Activated T-cell treated with anti-CD3 and anti-CD28 coated beads, Interleukin-2, amount 50 U/mL, for 24 hours (primary cell): Measurements from ENCODE around the gene EPHB4.
A peak's percentile ranks its signal among the peaks of the same experiment; 100 is the strongest.

Source experiments
- DNase-seq: peaks from one replicate; pipeline ENCODE4 v3.0.0-alpha.2; 2020
- H3K27ac Mint-ChIP-seq: 2 replicates; pipeline ENCODE4 v1.8.0; 2020; ENCODE audit warnings: mild to moderate bottlenecking, mixed read lengths
- H3K27me3 Mint-ChIP-seq: 2 replicates; pipeline ENCODE4 v1.8.0; 2020; ENCODE audit warnings: mixed read lengths
- H3K36me3 Mint-ChIP-seq: 2 replicates; pipeline ENCODE4 v1.8.0; 2020; ENCODE audit warnings: low read depth, mixed read lengths
- H3K4me1 Mint-ChIP-seq: 2 replicates; pipeline ENCODE4 v1.8.0; 2020; ENCODE audit warnings: low read depth, mixed read lengths
- H3K4me3 Mint-ChIP-seq: 2 replicates; pipeline ENCODE4 v1.8.0; 2020; ENCODE audit warnings: mild to moderate bottlenecking, moderate library complexity, mixed read lengths
- H3K9me3 Mint-ChIP-seq: 2 replicates; pipeline ENCODE4 v1.8.0; 2020; ENCODE audit warnings: mixed read lengths

The EPHB4 gene

DNA sequence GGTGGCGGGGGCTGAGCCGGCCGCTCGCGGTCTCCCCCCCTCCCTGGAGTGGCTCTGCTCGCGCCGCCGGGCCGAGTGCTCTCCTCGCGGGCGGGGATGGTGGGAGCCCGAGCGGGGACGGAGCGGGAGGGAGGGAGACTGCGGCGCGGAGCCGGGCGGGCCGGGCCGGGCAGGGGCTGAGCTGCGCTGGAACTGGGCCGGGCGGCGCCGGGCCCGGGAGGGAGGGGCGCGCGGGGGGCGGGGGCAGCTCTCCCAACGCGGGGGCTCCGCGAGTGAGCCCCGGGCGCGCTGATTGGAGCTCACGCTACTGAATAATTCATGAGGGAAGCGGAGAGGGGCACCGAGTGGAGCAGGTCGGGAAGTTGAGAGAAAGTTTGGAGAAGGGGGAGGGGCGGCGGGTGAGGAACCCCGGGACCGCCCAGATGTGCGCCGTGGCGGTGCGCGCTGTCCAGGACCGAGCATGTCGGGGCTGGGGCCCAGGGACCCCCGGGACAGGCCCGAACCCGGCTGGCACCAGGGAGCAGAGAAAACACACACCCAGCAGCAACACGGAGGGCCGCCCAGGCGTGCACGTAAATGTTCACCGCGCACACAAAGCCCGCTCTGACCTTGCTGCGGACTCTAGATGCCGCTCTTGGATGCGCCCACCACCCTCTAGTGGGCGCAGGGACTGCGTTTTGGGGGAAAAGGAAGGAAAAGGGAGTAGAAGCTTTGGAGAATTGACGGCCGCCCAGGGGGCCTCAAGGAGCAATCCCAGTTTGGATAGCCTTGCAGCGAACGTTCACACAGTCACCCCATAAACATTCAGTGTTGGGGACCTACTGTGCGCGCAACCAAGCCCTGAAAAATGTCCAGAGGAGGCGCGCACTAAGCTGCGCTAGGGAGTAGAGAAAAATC is at the start of gene EPHB4:
EPHB4 (minus strand) TSS at position 194 of the 897 bp plus-strand sequence. CDS start 493 bp downstream, outside the sequence.
- peak within 1 kb of the TSS; percentile 60 for H3K4me3 Mint-ChIP-seq
- DNase-seq = peak; percentile 40
- no peaks in the 10 kb centered on the region for H3K9me3 Mint-ChIP-seq
- no peak within 1 kb of the TSS for H3K27ac Mint-ChIP-seq
- H3K4me1 Mint-ChIP-seq = peaks cover 19% of the 10 kb centered on the region
- H3K27me3 Mint-ChIP-seq = peaks cover 57% of the 10 kb centered on the region
- no peaks in the 10 kb centered on the region for H3K36me3 Mint-ChIP-seq

DNA sequence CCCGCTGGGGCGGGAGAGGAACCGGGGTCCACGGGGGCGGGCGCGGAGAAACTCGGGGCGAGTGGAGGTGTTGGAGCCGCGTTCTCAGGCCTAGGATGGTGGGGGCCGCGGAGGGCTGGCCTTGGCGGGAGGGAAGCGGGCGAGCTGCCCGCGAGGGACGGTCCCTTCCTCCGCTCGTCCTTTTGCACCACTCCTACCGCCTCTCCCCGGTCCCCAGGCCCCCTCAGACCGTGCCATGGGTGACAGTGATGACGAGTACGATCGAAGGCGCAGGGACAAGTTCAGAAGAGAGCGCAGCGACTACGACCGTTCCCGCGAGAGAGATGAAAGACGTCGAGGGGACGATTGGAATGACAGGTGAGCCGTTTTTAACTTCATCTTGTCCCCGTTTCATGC is 48.0 kb upstream of the EPHB4 start:
- H3K4me1 Mint-ChIP-seq = peaks cover 60% of the 10 kb centered on the region
- peaks cover 96% of the 10 kb centered on the region for H3K36me3 Mint-ChIP-seq
- DNase-seq = no peak
- H3K27me3 Mint-ChIP-seq = no peaks in the 10 kb centered on the region
- peak overlapping the region; percentile 99 for H3K27ac Mint-ChIP-seq
- H3K9me3 Mint-ChIP-seq = no peaks in the 10 kb centered on the region
- H3K4me3 Mint-ChIP-seq = peak overlapping the region; percentile 100

DNA sequence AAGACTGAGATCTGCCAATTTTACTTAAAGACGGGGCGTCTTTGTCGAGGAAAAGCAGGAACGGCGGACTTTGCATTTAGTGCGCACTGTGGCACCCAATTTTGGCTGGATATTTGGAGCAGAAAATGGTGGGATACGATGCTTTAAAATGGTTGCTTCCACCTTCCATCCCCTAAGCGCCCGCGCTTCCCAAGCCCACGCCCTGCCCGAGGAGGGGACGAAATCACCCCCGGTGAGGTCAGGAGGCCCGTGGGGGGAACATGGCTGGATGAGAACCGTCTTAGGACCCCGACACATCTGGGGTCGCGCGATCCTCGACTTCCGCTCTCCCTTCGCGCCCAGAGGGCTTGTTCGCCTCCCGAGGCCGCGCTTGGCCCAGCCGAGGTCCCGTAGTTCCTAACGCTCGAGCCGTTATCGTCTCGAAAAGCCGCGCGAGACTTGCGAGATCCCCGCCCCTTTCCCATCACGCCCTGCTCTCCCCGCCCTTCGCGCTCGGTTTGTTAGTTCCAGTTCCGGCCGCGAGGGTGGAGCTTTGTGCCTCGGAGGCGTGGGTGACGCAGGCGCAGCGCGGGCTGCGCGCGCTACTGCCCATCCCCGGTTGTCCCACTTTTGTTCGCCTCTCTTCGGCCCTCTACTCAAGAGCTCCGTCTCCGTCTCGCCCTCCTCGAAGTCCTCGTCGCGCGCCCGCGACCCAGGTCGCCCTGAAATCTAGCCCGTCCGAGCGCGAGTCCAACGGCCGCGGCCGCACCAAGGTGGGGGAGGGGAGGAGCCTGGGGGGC is 47.4 kb upstream of the EPHB4 start, which contains the start of gene SRRT:
SRRT (plus strand) TSS at position 527 of the 779 bp plus-strand sequence. CDS start 488 bp downstream, outside the sequence.
- peak within 1 kb of the TSS; percentile 100 for H3K4me3 Mint-ChIP-seq
- peak within 1 kb of the TSS; percentile 99 for H3K27ac Mint-ChIP-seq
- H3K4me1 Mint-ChIP-seq = peaks cover 57% of the 10 kb centered on the region
- H3K9me3 Mint-ChIP-seq = no peaks in the 10 kb centered on the region
- peak; percentile 99 for DNase-seq
- H3K36me3 Mint-ChIP-seq = peaks cover 95% of the 10 kb centered on the region
- no peaks in the 10 kb centered on the region for H3K27me3 Mint-ChIP-seq

DNA sequence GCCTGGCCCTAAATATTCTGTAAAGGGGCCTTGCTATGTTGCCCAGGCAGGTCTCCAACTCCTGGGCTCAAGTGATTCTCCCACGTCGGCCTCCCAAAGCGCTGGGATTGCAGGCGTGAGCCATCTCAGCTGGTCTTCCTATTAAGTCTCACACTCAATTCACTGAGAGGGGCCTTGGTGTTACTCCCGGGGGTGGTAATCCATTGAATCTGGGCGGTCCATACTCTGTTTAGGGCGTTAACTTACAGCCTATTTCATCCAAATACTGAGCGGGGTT is 46.9 kb upstream of the EPHB4 start:
- H3K9me3 Mint-ChIP-seq = no peaks in the 10 kb centered on the region
- H3K36me3 Mint-ChIP-seq = peaks cover 90% of the 10 kb centered on the region
- no peaks in the 10 kb centered on the region for H3K27me3 Mint-ChIP-seq

DNA sequence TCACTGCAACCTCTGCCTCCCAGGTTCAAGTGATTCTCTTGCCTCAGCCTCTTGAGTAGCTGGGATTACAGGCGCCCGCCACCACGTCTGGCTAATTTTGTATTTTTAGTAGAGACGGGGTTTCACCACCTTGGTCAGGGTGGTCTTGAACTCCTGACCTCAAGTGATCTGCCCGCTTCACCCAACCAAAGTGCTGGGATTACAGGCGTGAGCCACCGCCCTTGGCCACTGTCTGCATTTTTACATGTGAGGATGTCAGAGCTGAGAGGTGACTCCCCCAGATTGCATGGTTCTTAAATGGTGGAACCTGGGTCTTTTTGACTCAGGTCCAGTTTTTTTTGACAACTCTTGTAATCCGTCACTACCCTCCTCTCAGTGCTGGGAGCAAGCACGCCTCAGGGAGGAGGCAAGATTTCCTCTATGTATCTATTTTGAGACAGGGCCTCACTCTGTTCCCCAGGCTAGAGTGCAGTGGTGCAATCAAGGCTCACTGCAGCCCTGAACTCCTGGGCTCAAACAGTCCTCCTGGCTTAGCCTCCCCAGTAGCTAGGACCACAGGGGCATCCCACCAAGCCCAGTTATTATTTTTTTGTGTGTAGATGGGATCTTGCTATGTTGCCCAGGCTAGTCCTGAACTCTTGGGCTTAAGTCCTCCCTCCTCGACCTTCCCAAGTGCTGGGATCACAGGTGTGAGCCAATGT is 46.4 kb upstream of the EPHB4 start:
- peak overlapping the region; percentile 99 for H3K27ac Mint-ChIP-seq
- H3K36me3 Mint-ChIP-seq = peaks cover 90% of the 10 kb centered on the region
- H3K4me3 Mint-ChIP-seq = peak overlapping the region; percentile 100
- no peak for DNase-seq
- H3K4me1 Mint-ChIP-seq = peaks cover 47% of the 10 kb centered on the region
- H3K27me3 Mint-ChIP-seq = no peaks in the 10 kb centered on the region
- no peaks in the 10 kb centered on the region for H3K9me3 Mint-ChIP-seq

More for the DNA sequence above, 46.9 kb upstream of the EPHB4 start:
- Mint-ChIP-seq H3K4me1 (peaks cover 52% of the 10 kb centered on the region), H3K27ac (peak overlapping the region; percentile 99), H3K4me3 (peak overlapping the region; percentile 100)
- no peak for DNase-seq

DNA sequence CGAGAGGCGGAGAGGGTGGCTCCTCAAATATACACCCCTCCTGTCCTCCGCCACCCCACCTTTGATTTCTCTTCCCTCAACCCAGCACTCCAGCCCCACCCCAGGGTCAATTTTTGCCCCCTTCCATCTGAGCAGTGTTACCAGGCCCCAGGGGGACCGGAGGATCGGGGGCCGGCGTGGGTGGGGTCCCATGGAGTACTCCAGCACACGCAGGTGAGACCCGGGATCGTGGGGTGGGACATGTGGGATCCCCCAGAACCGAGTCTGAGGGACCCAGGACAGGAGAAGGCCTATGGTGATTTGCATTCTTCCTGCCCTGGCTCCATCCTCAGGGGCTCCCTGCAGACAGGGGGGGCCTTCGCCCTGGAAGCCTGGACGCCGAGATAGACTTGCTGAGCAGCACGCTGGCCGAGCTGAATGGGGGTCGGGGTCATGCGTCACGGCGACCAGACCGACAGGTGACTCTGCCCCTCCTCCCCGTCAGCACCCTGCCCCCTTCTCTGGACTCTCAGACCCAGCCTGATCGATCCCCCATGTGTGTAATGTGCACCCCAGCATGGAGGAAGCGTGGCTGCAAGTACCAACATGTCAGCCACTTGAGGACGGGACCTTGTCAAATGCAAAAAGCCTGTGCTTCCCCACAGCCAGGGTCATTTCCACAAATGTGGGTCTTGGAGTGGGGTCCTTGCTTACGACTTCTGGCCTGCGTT is 40.6 kb upstream of the EPHB4 start:
- Mint-ChIP-seq H3K36me3 (peaks cover 68% of the 10 kb centered on the region), H3K4me3 (peak overlapping the region; percentile 91), H3K27ac (peak overlapping the region; percentile 96), H3K9me3 (no peaks in the 10 kb centered on the region), H3K4me1 (peaks cover 28% of the 10 kb centered on the region), H3K27me3 (no peaks in the 10 kb centered on the region)
- no peak for DNase-seq

DNA sequence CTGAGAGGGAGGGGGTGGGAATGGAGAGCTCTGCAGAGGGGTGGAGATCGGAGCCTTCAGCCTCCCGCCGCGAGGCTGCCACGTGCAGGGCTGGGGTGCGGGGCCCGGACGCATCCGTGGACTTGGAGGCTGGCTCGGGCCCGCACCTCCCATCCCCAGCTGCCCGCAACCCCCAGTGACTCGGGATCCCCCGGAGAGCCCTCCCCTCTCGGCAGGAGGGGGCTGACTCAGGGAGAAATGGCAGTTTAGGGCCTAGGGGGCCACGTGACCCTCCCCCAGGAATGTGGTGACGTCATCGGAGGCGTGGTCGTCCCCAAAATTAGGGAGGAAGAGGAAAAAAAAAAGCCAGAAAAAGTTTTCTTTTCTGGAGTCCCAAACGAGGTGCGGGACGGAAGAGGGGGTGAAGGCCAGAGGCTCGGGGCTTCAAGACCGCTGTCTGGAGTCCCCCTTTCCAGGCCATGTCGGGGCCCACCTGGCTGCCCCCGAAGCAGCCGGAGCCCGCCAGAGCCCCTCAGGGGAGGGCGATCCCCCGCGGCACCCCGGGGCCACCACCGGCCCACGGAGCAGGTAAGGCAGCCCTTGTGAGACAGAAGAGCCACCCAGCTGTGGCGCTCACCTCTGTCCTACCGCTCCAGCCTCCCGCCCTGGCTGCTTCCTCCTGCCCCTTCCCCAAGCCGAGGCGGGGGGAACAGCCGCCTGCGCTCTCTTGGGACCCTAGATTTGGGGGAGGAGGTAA is 39.9 kb upstream of the EPHB4 start, which contains the start of gene TRIP6:
TRIP6 (plus strand) TSS at position 348 of the 736 bp plus-strand sequence; CDS start at position 459, 111 bp downstream.
- Mint-ChIP-seq H3K4me3 (peak within 1 kb of the TSS; percentile 91), H3K9me3 (no peaks in the 10 kb centered on the region), H3K27ac (peak within 1 kb of the TSS; percentile 96), H3K4me1 (peaks cover 28% of the 10 kb centered on the region), H3K27me3 (no peaks in the 10 kb centered on the region), H3K36me3 (peaks cover 70% of the 10 kb centered on the region)
- peak; percentile 83 for DNase-seq

DNA sequence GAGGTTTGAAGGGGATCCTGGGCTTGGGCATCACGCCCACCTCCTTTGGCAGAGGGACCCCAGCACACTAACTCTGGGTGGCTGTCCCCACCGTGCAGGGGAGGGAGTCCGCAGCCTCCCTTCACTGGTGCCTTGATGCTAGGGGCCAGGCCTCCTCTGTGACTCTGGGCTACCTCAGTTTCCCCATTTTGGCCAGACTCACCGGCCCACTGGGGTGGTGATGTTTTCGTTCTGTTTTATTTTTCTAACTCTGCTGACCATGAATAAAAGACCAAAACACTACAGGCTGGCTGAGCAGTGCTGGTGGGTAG is 39.4 kb upstream of the EPHB4 start:
- H3K9me3 Mint-ChIP-seq = no peaks in the 10 kb centered on the region
- peaks cover 28% of the 10 kb centered on the region for H3K4me1 Mint-ChIP-seq
- peaks cover 71% of the 10 kb centered on the region for H3K36me3 Mint-ChIP-seq
- H3K27me3 Mint-ChIP-seq = no peaks in the 10 kb centered on the region
- peak overlapping the region; percentile 91 for H3K4me3 Mint-ChIP-seq
- no peak for DNase-seq
- peak overlapping the region; percentile 96 for H3K27ac Mint-ChIP-seq

DNA sequence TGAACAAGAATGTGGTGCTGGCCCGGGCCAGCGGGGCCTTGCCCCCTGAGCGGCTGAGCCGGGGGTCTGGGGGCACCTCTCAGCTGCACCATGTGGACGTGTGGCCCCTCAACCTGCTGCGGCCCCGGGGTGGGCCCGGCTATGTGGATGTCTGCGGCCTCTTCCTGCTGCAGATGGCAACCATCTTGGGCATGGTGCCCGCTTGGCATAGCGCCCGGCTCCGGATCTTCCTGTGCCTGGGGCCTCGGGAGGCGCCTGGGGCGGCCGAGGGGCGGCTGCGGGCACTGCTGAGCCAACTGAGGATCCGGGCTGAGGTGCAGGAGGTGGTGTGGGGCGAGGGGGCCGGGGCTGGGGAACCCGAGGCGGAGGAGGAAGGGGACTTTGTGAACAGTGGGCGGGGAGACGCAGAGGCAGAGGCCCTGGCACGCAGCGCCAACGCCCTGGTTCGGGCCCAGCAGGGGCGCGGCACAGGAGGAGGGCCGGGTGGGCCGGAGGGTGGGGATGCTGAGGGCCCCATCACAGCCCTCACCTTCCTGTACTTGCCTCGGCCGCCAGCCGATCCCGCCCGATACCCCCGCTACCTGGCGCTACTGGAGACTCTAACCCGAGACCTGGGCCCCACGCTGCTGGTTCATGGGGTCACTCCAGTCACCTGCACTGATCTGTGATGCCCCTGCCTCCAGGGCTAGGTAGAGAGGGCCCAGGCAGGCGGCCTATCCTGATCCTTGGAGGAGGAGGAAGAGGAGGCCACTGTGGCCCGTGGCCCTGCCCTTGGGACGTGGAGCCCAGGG is 38.8 kb upstream of the EPHB4 start:
- H3K9me3 Mint-ChIP-seq = no peaks in the 10 kb centered on the region
- DNase-seq = peak; percentile 70
- no peaks in the 10 kb centered on the region for H3K27me3 Mint-ChIP-seq
- H3K4me1 Mint-ChIP-seq = peaks cover 25% of the 10 kb centered on the region
- H3K4me3 Mint-ChIP-seq = peak overlapping the region; percentile 91
- peaks cover 65% of the 10 kb centered on the region for H3K36me3 Mint-ChIP-seq
- H3K27ac Mint-ChIP-seq = peak overlapping the region; percentile 96

DNA sequence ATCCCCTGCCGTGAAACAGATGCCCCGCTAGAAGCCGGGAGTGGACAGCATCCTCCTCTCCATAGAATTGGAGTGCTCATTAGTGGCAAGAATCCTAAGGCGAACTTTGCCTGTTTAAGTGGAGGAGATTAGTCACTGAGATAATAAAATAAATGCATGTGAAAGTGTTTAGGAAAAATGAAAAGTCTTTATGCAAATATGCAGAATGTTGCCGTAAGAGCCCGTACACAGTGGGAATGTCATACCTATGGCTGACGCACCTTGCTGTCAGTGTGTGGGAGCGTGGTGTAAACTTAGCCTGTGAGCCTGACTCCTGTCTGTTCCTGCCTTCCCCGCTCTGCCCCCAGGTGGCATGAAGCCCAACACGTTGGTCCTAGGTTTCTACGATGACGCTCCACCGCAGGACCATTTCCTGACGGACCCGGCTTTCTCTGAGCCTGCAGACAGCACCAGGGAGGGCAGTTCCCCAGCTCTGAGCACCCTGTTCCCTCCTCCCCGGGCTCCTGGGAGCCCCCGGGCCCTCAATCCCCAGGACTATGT is 38.1 kb upstream of the EPHB4 start:
- H3K9me3 Mint-ChIP-seq = no peaks in the 10 kb centered on the region
- peaks cover 23% of the 10 kb centered on the region for H3K4me1 Mint-ChIP-seq
- no peak overlapping the region for H3K27ac Mint-ChIP-seq
- no peaks in the 10 kb centered on the region for H3K27me3 Mint-ChIP-seq
- H3K36me3 Mint-ChIP-seq = peaks cover 65% of the 10 kb centered on the region
- no peak for DNase-seq
- no peak overlapping the region for H3K4me3 Mint-ChIP-seq

DNA sequence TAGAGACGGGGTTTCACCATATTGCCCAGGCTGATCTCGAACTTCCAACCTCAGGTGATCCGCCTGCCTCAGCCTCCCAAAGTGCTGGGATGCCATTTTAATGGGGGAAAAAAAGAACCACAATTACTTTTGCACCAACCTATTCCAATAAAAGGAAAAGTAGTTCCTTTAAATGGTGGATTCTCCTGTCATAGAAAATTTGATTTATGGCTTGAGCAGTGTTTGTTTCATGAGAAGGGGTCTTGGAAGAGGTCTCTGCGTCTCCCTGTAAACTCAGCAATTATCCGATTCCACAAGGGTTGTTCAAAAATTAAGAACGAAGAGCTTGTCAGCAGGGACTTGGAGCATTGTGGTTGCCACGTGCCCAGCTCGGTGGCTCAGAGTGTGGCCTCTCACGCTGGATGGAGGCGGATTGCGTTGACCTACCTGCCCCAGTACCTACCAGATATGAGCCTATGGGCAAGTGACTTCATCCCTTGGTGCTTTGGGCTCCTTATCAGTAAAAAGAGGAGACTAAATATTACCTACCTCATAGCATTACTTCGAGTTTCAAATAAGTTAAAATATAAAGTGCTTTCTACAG is 37.0 kb upstream of the EPHB4 start:
- Mint-ChIP-seq H3K4me1 (peaks cover 23% of the 10 kb centered on the region), H3K27me3 (no peaks in the 10 kb centered on the region), H3K27ac (peak overlapping the region; percentile 71), H3K36me3 (peaks cover 70% of the 10 kb centered on the region), H3K4me3 (no peak overlapping the region), H3K9me3 (no peaks in the 10 kb centered on the region)
- DNase-seq = no peak

DNA sequence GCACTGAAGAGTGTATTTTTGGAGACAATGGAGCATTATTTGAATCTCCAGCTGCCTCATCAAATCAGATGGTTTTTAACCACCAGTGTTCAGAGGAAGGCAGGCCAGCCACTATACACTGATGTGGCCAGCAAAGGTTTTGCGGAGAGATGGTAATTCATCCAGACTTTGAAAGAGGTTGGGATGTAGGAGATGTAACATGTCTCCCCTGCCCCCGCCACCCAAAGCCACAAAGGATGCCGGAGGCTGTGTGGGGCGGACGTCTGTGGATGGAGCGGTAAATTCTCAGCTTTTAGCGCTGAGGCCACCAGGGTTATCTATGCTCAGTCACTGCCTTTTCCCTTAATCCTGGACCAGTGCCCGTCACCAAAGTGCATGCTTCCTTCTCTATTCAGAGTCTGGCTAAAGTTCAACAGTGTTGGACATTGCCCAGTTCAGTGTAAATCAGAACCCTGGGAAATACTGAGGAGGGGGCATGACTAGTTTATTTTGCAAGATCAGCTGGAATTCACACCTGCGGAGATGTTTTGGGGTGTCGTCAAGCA is 36.2 kb upstream of the EPHB4 start:
- Mint-ChIP-seq H3K9me3 (no peaks in the 10 kb centered on the region), H3K27me3 (no peaks in the 10 kb centered on the region), H3K4me1 (peaks cover 23% of the 10 kb centered on the region), H3K27ac (no peak overlapping the region), H3K36me3 (peaks cover 72% of the 10 kb centered on the region), H3K4me3 (no peak overlapping the region)
- no peak for DNase-seq
